ENCODE results near the gene SNRNP35. TPM values are rescaled to one million over a fixed set of nuclear protein-coding genes. Genes with fewer than 3 reads are reported as not detected.

SNRNP35 gene
- total and polyA plus RNA-seq, 4 donors, result 9.0 to 13.3 (median 11.1) TPM

DNA sequence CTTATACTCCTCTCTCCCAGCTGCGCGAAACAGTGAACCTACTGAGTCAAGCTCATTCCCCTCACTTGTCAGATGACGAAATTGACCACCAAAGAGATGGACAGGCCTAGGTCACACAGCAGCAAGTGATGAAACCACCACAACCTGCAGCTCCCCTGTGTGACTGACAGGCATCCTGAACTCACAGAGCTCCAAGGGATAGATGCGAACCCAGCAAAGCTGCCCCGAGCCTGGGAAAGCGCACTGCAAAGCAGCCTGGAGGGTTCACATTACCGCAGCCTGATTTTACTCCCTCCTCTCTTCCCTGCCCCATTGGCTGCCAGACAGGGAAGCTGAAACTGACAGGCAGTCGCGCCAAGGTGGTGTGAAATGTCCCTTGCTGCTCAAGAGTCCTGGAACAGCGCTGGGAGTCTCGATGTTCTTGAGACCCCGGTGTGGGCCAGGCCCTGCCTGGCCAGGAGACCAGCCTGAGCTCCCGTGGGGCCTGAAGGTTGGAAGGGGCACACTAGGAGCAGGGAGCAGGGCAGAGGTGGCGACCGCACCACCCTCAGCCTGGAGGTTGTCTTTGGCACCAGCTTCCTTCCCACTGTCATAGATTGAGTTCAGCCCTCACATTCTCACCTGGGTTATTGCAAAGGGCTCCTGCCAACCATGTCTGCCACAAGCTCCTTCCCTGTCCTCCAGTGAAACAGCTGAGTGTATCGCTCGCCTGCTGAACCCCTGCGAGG, 36.3 kb downstream of the SNRNP35 start:
- H3K9ac ChIP-seq (ENCODE audit: low read depth in 1 of 2, low read length in 2 of 2), result no peak overlapping the region
- no peaks in the 10 kb centered on the region for H3K4me1 ChIP-seq (ENCODE audit: control insufficient read depth in 4 of 4, insufficient read depth in 4 of 4, low read length in 3 of 4)
- H3K4me3 ChIP-seq (ENCODE audit: low read depth in 1 of 3, low read length in 3 of 3), result no peak overlapping the region

More for the DNA sequence above, 36.3 kb downstream of the SNRNP35 start:
- 94% methylated on average over 18 of the region's 18 CpGs for WGBS
- Histone ChIP-seq H3K36me3 (ENCODE audit: control insufficient read depth in 4 of 4, insufficient read depth in 3 of 4, low read depth in 1 of 4, low read length in 3 of 4) (peaks cover 0 to 13% (median 4%) of the 10 kb centered on the region in 4 donors), H3K27me3 (ENCODE audit: control insufficient read depth in 4 of 4, insufficient read depth in 4 of 4, low read length in 3 of 4) (no peaks in the 10 kb centered on the region), H3K9me3 (ENCODE audit: control insufficient read depth in 4 of 4, low read length in 3 of 4) (no peaks in the 10 kb centered on the region), H3K27ac (ENCODE audit: low read depth in 1 of 2, low read length in 2 of 2) (no peak overlapping the region)
- no peak for TF ChIP-seq FOXA1 (IDR thresholded peaks at IDR 0.05)
- no peak for TF ChIP-seq JUND (IDR thresholded peaks at IDR 0.05)
- no peak for TF ChIP-seq REST (IDR thresholded peaks at IDR 0.05)
- TF ChIP-seq EGR1 (IDR thresholded peaks at IDR 0.05; ENCODE audit: low read depth in 2 of 2), result no peak
- TF ChIP-seq SP1 (IDR thresholded peaks at IDR 0.05), result no peak
- TF ChIP-seq, protein P1, sequence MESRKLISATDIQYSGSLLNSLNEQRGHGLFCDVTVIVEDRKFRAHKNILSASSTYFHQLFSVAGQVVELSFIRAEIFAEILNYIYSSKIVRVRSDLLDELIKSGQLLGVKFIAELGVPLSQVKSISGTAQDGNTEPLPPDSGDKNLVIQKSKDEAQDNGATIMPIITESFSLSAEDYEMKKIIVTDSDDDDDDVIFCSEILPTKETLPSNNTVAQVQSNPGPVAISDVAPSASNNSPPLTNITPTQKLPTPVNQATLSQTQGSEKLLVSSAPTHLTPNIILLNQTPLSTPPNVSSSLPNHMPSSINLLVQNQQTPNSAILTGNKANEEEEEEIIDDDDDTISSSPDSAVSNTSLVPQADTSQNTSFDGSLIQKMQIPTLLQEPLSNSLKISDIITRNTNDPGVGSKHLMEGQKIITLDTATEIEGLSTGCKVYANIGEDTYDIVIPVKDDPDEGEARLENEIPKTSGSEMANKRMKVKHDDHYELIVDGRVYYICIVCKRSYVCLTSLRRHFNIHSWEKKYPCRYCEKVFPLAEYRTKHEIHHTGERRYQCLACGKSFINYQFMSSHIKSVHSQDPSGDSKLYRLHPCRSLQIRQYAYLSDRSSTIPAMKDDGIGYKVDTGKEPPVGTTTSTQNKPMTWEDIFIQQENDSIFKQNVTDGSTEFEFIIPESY (IDR thresholded peaks at IDR 0.05), result no peak
- TF ChIP-seq YY1 (IDR thresholded peaks at IDR 0.05), result no peak
- TF ChIP-seq FOXA2 (IDR thresholded peaks at IDR 0.05), result no peak
- TF ChIP-seq ATF3 (IDR thresholded peaks at IDR 0.05), result no peak
- no peak for TF ChIP-seq CTCF (IDR thresholded peaks at IDR 0.05; ENCODE audit: low read depth, low read length, missing input control)
- no peak for TF ChIP-seq RXRA (IDR thresholded peaks at IDR 0.05)
- TF ChIP-seq RAD21 (IDR thresholded peaks at IDR 0.05), result no peak
- no peak for TF ChIP-seq GABPA (IDR thresholded peaks at IDR 0.05 in 1 of 2, conservative IDR thresholded peaks at IDR 0.05 in 1 of 2)
- no peak for TF ChIP-seq HNF4G (IDR thresholded peaks at IDR 0.05)
- DNase-seq (ENCODE audit: low spot score), result no peak
